Prostate gland (tissue), 2 donors: ENCODE data around the gene CFD. TPM values are rescaled to one million over a fixed set of nuclear protein-coding genes. Genes with fewer than 3 reads are reported as not detected.

ENCODE experiments used
- DNase-seq: peaks from one replicate; pipeline ENCODE4 v3.0.0-alpha.2; 2019; ENCODE audit warnings: low spot score
- H3K27ac ChIP-seq, 2 donors: fragments of 200-600 bp; sonication (generic); 2 replicates each; pipeline ENCODE4 v1.5.1; 2017 to 2019
- H3K27me3 ChIP-seq: fragments of 200-600 bp; sonication (generic); replicated peaks from 2 replicates; pipeline ENCODE4 v1.5.1; 2019; ENCODE audit not compliant: insufficient read depth
- H3K36me3 ChIP-seq, 2 donors: fragments of 200-600 bp; sonication (generic); 1 replicate in 1 of 2; 2 replicates in 1 of 2; pipeline versions ENCODE4 v1.5.1 to v1.8.1; 2017 to 2019
- H3K4me1 ChIP-seq: fragments of 200-600 bp; sonication (generic); replicated peaks from 2 replicates; pipeline ENCODE4 v1.5.1; 2019
- H3K4me3 ChIP-seq, 2 donors: fragments of 200-600 bp; sonication (generic); 2 replicates each; pipeline ENCODE4 v1.5.1; 2017 to 2019
- H3K9me3 ChIP-seq: fragments of 200-600 bp; sonication (generic); 2 replicates; pipeline ENCODE4 v1.5.1; 2017
- CTCF ChIP-seq, 4 experiments: fragments of 200-600 bp in 2 of 4; fragments of 450-650 bp in 2 of 4; sonication (generic) in 2 of 4; IDR thresholded peaks; 1 replicate in 3 of 4; 2 replicates in 1 of 4; pipeline ENCODE4 v1.5.1; 2016 to 2019; ENCODE audit warnings: antibody characterized with exemption in 4 of 4, mild to moderate bottlenecking in 2 of 4, moderate library complexity in 2 of 4
- POLR2A ChIP-seq: fragments of 450-650 bp; IDR thresholded peaks from one replicate; pipeline ENCODE4 v1.6.1; 2016; ENCODE audit warnings: antibody characterized with exemption, mild to moderate bottlenecking
- POLR2AphosphoS5 ChIP-seq: sonication (generic); formaldehyde crosslinking; IDR thresholded peaks from one replicate; pipeline ENCODE4 v1.6.1; 2017; ENCODE audit warnings: antibody characterized with exemption
- WGBS: methylation state at CpG from one replicate; pipeline ENCODE4 v1.1.5; 2018; 5-methylcytosine and 5-hydroxymethylcytosine counted together
- intact Hi-C: fragments of 100-400 bp; cut with DNase I; formaldehyde crosslinking; loops from one replicate; pipeline ENCODE4 v1.14.2; 2022
- total RNA-seq, 2 donors: library from RNA; depleted of rRNA; stranded (reverse); fragments of >200 nt; gene quantifications; one replicate each; pipeline ENCODE4 v1.1.0, GENCODE V29; 2016

Gene CFD
- total RNA-seq, 2 donors from 2014 or later = 92.2 to 167 TPM

GRCh38 chr19:901216-902092 is 42.0 kb downstream of the CFD start:
- WGBS = 90% methylated on average over 27 of the region's 27 CpGs
- Histone ChIP-seq H3K36me3 (peaks cover 0 to 6% of the 10 kb centered on the region in 2 donors), H3K4me1 (no peaks in the 10 kb centered on the region)

DNA sequence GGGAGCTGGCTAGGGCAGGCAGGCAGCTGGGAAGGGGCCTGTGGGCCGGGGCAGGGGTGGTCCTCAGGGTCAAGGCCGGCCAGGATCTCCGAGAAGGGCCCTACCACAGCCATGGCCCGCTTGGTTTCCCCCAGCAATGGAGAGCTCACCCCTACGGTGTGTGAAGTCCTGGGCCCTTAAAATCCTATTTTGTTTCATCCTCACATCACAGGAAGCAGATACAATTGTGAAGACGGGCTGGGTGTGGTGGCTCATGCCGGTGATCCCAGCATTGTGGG is 42.6 kb downstream of the CFD start:
- DNase-seq = no peak
- H3K4me1 ChIP-seq = no peaks in the 10 kb centered on the region
- no peak overlapping the region for H3K27ac ChIP-seq
- TF ChIP-seq CTCF (IDR thresholded peaks at IDR 0.05) = no peak
- no peak for TF ChIP-seq POLR2AphosphoS5
- no peak for TF ChIP-seq POLR2A
- H3K4me3 ChIP-seq = no peak overlapping the region
- no peaks in the 10 kb centered on the region for H3K9me3 ChIP-seq
- H3K36me3 ChIP-seq = peaks cover 0 to 6% of the 10 kb centered on the region in 2 donors
- H3K27me3 ChIP-seq = no peaks in the 10 kb centered on the region
- intact Hi-C loops = no loop called here
- WGBS = 78% methylated on average over 7 of the region's 7 CpGs

More at GRCh38 chr19:901216-902092, 42.0 kb downstream of the CFD start:
- no peak for DNase-seq
- Histone ChIP-seq H3K4me3 (no peak overlapping the region), H3K27me3 (no peaks in the 10 kb centered on the region), H3K27ac (no peak overlapping the region), H3K9me3 (no peaks in the 10 kb centered on the region)
- intact Hi-C loops = no loop called here
- TF ChIP-seq POLR2AphosphoS5 (no peak), POLR2A (no peak), CTCF (IDR thresholded peaks at IDR 0.05) (no peak)

GRCh38 chr19:902446-903226 is 43.2 kb downstream of the CFD start:
- no peak for DNase-seq
- Histone ChIP-seq H3K27ac (no peak overlapping the region), H3K9me3 (no peaks in the 10 kb centered on the region), H3K4me1 (no peaks in the 10 kb centered on the region), H3K27me3 (no peaks in the 10 kb centered on the region), H3K4me3 (no peak overlapping the region), H3K36me3 (peaks cover 0 to 6% of the 10 kb centered on the region in 2 donors)
- WGBS = 91% methylated on average over 14 of the region's 14 CpGs
- intact Hi-C loops = no loop called here
- no peak for TF ChIP-seq POLR2A

DNA sequence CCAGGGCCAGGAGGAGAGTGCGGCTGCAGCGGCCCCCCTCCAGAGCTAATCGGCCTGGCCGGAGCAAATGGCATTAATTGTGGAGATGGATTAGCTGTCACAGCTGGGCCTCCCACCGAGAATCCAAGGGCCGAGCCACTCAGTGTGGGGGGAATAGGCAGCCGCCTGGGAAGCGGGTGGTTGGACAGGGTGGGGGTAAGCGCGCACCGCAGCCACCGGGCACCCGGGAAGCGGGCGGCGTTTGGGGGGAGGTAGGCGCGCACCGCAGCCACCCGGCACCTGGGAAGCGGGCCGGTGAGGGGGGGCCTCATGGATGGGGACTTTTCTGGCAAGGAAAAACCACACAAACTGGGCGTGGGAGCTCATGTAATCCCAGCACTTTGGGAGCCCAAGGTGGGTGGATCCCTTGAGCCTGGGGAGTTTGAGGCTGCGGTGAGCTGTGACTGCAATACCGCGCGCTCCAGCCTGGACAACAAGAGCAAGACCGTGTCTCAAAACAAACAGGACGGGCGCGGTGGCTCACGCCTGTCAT is 43.9 kb downstream of the CFD start:
- Histone ChIP-seq H3K27ac (no peak overlapping the region), H3K4me3 (no peak overlapping the region), H3K36me3 (peaks cover 0 to 6% of the 10 kb centered on the region in 2 donors), H3K27me3 (no peaks in the 10 kb centered on the region), H3K9me3 (no peaks in the 10 kb centered on the region), H3K4me1 (no peaks in the 10 kb centered on the region)
- intact Hi-C loops = no loop called here
- DNase-seq = no peak
- TF ChIP-seq POLR2A (no peak), CTCF (IDR thresholded peaks at IDR 0.05) (no peak), POLR2AphosphoS5 (no peak)
- WGBS = 79% methylated on average over 30 of the region's 32 CpGs

DNA sequence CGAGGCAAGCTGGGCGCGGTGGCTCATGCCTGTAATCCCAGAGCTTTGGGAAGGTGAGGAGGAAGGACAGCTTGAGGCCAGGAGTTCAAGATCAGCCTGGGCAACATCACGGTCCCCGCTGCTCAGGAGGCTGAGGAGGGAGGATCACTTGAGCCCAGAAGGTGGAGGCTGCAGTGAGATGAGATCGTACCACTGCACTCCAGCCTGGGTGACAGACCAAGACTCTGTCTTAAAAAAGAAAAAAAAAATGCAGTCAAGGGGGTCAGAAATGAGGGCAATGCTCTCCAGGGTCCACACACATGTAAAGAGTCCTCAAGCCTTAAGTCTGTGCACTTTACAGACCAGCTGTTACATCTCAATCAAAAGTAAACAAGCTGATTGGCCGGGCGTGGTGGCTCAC is 45.1 kb downstream of the CFD start:
- H3K27me3 ChIP-seq = no peaks in the 10 kb centered on the region
- 85% methylated on average over 8 of the region's 8 CpGs for WGBS
- DNase-seq = no peak
- intact Hi-C loops = no loop called here
- no peak overlapping the region for H3K4me3 ChIP-seq
- H3K9me3 ChIP-seq = no peaks in the 10 kb centered on the region
- H3K36me3 ChIP-seq = peaks cover 0 to 2% of the 10 kb centered on the region in 2 donors
- peaks cover 4% of the 10 kb centered on the region for H3K4me1 ChIP-seq
- H3K27ac ChIP-seq = no peak overlapping the region
- TF ChIP-seq POLR2AphosphoS5 (no peak), CTCF (IDR thresholded peaks at IDR 0.05) (no peak), POLR2A (no peak)
